LNCaP clone FGC (cell line): ENCODE results near the gene KDM4B.
A peak's percentile ranks its signal among the peaks of the same experiment; 100 is the strongest.
"Not testable (repeated sequence)": the region's sequence is repeated elsewhere in the genome, so short reads cannot be mapped to it uniquely, and the experiment has no call there.

Experiments used
- DNase-seq: peaks from one replicate; pipeline ENCODE4 v3.0.0-alpha.2; 2011; ENCODE audit warnings: low read depth
- H3K4me3 ChIP-seq: 2 replicates; pipeline ENCODE4 v1.5.1; 2011; ENCODE audit warnings: mild to moderate bottlenecking, low read depth, low read length, control low read depth
- TF ChIP-seq, protein P1 (sequence below): IDR thresholded peaks from 2 replicates; pipeline ENCODE4 v1.5.1; 2012; ENCODE audit warnings: mild to moderate bottlenecking; ENCODE audit not compliant: control insufficient read depth, insufficient read depth; ENCODE audit errors: extremely low read depth

Gene KDM4B

DNA sequence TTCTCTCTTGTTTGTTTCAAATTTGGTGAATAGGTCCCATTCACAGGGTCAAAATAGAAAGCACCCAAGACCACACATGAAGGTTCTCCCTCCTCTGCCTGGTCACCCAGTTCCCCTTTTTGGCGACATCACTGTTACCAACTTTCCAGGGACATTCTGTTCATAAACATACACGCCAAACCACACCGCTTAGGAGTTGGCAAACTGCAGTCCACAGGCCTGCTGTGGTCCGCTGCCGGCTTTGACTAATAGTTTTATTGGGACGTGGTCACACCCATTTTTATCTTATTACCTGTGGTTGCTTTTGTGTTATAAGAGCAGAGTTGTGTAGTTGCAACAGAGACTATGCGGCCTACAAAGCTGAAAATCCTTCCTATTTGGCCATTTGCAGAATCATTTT, 35.4 kb upstream of the KDM4B start:
- peak; percentile 19 for DNase-seq
- TF ChIP-seq, protein P1, sequence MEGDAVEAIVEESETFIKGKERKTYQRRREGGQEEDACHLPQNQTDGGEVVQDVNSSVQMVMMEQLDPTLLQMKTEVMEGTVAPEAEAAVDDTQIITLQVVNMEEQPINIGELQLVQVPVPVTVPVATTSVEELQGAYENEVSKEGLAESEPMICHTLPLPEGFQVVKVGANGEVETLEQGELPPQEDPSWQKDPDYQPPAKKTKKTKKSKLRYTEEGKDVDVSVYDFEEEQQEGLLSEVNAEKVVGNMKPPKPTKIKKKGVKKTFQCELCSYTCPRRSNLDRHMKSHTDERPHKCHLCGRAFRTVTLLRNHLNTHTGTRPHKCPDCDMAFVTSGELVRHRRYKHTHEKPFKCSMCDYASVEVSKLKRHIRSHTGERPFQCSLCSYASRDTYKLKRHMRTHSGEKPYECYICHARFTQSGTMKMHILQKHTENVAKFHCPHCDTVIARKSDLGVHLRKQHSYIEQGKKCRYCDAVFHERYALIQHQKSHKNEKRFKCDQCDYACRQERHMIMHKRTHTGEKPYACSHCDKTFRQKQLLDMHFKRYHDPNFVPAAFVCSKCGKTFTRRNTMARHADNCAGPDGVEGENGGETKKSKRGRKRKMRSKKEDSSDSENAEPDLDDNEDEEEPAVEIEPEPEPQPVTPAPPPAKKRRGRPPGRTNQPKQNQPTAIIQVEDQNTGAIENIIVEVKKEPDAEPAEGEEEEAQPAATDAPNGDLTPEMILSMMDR = no peak
- H3K4me3 ChIP-seq = no peak overlapping the region

DNA sequence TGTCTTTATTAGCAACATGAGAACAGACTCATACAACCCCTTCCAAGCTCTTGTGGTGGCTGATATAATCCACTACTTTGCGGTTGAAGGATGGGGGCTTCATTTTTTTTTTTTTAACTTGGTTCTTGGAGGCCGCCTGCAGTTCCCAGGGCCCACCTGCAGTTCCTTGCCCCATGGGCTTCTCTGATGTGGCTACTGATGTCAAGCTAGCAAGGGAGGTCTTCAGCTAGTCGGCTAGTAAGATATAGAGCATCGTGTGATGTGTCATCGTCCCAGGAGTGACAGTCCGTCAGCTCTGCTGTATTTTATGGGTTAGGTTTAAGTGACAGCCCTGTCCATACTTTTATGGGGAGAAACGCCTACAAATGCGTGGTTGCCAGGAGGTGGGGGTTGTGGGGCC, 33.5 kb upstream of the KDM4B start:
- TF ChIP-seq, protein P1 = no peak
- H3K4me3 ChIP-seq = no peak overlapping the region
- no peak for DNase-seq

DNA sequence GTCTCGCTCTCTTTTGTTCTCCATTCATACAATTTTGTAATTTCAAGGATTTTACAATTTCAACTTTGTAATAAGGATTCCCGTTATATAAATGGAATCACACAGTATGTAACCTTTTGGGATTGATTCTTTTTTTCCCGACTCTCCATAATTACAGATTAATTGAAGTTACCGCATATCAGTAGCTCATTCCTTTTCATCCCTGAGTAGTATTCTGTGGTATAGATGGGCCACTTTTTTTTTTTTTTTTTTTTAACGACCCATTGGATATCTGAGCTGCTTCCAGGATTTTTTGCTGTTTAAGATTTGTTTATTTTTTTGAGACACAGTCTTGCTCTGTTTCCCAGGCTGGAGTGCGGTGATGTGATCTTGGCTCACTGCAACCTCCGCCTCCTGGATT, 31.9 kb upstream of the KDM4B start:
- TF ChIP-seq, protein P1 = no peak
- DNase-seq = no peak
- H3K4me3 ChIP-seq = no peak overlapping the region

DNA sequence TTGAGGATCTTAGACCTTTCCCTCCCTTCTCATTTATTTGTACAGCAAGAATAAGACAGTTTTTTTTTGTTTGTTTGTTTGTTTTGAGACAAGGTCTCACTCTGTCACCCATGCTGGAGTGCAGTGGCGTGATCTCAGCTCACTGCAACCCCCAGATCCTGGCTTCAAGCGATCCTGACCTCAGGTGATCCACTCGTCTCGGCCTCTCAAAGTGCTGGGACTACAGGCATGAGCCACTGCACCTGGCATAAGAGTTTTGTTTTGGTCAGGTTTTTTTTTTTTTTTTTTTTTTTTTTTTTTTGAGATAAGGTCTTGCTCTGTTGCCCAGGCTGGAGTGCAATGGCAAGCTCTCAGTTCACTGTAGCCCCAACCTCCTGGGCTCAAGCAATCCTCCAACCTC, 30.5 kb upstream of the KDM4B start:
- not testable (repeated sequence) for H3K4me3 ChIP-seq, DNase-seq

DNA sequence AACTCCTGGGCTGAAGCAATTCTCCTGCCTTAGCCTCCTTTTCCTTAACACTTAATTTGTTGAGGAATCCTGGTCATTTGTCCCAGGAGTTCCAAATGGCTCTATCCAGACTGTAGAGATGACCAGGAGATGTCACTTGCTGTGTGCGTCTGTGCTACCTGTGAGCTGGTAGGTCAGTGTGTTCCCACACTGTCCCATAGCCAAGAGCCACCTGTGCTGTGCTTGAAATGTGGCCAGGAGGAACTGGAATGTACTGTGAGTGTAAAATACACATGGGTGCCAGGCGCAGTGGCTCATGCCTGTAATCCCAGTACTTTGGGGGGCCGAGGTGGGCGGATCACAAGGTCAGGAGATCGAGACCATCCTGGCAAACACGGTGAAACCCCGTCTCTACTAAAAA, 29.4 kb upstream of the KDM4B start:
- TF ChIP-seq, protein P1 = no peak
- H3K4me3 ChIP-seq = no peak overlapping the region
- peak; percentile 80 for DNase-seq

DNA sequence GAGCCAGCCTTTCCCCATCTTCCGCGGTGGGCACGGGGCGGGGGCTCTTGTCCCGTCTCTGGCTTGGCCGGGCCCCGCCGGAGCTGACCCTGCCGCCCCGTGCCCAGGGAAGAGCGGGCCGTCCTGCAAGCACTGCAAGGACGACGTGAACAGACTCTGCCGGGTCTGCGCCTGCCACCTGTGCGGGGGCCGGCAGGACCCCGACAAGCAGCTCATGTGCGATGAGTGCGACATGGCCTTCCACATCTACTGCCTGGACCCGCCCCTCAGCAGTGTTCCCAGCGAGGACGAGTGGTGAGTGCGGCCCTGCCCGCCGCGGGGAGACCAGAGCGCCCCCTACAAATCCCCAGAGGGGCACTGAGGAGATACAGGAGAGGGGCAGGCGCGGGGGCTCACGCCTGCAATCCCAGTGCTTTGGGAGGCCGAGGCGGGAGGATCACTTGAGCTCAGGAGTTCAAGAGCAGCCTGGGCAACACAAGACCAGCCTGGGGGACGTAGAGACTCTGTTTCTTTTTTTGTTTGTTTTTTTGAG, 27.2 kb upstream of the KDM4B start:
- not testable (repeated sequence) for H3K4me3 ChIP-seq, DNase-seq

DNA sequence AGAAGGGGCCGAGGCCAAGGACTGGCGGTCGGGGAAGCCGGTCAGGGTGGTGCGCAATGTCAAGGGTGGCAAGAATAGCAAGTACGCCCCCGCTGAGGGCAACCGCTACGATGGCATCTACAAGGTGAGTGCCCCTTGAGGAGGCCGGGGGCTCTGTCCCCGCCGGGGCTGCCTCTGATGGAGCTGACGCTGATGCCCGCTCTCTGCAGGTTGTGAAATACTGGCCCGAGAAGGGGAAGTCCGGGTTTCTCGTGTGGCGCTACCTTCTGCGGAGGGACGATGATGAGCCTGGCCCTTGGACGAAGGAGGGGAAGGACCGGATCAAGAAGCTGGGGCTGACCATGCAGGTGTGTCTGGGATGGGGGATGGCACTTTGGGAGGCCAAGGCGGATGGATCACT, 18.3 kb upstream of the KDM4B start:
- DNase-seq, H3K4me3 ChIP-seq: not testable (repeated sequence)

DNA sequence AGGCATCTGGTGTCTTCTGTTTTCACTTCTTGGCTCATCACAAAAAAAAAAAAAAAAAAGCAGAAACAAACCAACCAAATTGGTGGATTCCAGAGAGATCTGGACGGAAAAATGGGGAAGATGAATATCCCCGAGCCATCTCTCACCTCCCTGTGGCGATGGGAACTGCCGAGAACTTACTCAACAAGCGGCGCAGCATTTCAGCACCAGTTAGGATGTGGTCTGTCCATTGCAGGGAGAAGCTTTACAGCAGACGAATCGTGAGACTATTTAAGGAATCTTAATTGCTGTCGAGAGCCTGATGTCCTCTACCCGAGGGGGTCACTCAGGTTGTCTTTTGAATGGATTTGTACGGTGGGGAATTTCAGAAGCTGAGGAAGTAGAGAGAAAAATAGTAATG, 17.3 kb upstream of the KDM4B start:
- H3K4me3 ChIP-seq = no peak overlapping the region
- DNase-seq = no peak
- TF ChIP-seq, protein P1 = no peak

DNA sequence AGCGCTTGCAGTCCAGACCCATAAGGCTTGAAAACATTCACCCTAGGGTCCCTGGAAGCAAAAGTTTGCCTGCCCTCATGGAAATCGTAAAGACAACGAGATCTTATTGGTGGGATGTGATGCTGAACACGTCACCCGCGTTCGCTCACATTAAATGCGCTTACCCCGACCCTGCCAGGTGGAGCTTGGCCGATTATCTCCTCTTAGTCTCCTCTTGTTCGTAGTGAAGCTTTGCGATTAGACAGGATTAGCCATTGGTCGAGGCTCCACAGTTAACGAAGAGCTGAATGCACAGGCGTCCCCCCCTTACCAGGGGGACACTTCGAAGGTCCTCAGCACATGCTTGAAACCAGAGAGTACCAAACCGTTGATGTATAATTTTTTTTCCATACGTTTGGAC, 16.0 kb upstream of the KDM4B start:
- TF ChIP-seq, protein P1 = no peak
- DNase-seq = no peak
- H3K4me3 ChIP-seq = no peak overlapping the region

DNA sequence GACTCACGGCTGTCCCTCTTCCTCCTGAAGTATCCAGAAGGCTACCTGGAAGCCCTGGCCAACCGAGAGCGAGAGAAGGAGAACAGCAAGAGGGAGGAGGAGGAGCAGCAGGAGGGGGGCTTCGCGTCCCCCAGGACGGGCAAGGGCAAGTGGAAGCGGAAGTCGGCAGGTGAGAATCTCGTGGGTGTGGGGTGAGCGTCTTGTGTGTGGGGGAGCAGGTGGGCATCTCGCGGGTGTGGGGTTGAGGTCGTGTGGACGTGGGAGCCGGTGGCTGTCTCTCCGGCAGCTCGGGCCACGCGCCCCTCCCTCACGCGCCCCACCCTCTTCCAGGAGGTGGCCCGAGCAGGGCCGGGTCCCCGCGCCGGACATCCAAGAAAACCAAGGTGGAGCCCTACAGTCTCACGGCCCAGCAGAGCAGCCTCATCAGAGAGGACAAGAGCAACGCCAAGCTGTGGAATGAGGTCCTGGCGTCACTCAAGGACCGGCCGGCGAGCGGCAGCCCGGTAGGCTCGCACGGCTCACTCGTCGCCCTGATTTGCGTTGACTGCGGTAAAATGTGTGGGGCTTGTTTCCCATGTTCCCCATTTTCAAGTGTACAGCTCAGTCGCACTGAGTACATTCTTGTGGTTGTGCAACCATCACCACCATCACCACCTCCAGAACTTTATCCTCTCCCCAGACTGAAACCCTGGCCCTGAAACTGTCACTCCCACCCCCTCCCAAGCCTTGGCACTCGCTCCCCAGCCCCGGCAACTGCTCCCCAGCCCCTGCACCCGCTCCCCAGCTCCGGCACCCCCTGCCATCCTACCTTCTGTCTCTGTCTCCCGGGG, 14.4 kb upstream of the KDM4B start:
- not testable (repeated sequence) for H3K4me3 ChIP-seq, DNase-seq
